Measurements from ENCODE around the gene SCUBE1.

- TF ChIP-seq POLR2A (IDR thresholded peaks at IDR 0.05; ENCODE audit: low read depth, low read length) = no peak
- TF ChIP-seq CTCF (conservative IDR thresholded peaks at IDR 0.05; ENCODE audit: low read depth, low read length) = no peak
Observed at GRCh38 chr22:43289976-43290721, 53.0 kb downstream of the SCUBE1 start.

Data from IMR-90 (cell line).